GM21825 (cell line): ENCODE results near the gene PLEKHM2.
"Not testable (repeated sequence)": the region's sequence is repeated elsewhere in the genome, so short reads cannot be mapped to it uniquely, and the experiment has no call there.

Source experiments
- ATAC-seq: cut with Tn5 transposase; IDR thresholded peaks from one replicate; pipeline ENCODE4 v1.9.1; 2021; ENCODE audit warnings: mild to moderate bottlenecking, moderate library complexity; ENCODE audit not compliant: unreplicated experiment

The PLEKHM2 gene, protein sequence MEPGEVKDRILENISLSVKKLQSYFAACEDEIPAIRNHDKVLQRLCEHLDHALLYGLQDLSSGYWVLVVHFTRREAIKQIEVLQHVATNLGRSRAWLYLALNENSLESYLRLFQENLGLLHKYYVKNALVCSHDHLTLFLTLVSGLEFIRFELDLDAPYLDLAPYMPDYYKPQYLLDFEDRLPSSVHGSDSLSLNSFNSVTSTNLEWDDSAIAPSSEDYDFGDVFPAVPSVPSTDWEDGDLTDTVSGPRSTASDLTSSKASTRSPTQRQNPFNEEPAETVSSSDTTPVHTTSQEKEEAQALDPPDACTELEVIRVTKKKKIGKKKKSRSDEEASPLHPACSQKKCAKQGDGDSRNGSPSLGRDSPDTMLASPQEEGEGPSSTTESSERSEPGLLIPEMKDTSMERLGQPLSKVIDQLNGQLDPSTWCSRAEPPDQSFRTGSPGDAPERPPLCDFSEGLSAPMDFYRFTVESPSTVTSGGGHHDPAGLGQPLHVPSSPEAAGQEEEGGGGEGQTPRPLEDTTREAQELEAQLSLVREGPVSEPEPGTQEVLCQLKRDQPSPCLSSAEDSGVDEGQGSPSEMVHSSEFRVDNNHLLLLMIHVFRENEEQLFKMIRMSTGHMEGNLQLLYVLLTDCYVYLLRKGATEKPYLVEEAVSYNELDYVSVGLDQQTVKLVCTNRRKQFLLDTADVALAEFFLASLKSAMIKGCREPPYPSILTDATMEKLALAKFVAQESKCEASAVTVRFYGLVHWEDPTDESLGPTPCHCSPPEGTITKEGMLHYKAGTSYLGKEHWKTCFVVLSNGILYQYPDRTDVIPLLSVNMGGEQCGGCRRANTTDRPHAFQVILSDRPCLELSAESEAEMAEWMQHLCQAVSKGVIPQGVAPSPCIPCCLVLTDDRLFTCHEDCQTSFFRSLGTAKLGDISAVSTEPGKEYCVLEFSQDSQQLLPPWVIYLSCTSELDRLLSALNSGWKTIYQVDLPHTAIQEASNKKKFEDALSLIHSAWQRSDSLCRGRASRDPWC

DNA sequence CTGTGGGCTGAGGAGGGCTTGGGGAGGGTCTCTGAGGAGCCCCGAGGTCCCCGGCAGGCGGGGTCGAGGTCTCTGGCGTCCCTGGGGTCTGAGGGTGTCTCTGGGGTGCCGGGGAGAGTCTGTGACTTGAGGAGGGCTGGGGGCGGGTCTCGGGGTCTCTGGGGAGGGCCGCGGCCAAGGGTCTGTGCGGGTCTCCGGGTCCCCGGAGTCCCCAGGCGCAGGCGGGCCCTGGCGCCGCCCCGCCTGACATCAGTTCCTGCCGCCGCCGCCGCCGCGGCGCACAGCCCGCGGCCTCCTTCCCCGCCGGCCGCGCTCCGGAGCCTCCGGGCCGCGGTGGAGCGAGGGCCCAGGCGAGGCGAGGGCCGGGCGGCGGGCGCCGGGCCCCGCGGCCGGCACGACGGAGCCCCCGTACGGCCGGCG lies at the start of gene PLEKHM2:
Gene PLEKHM2, plus strand, starts transcription at position 279 of the 420 bp plus-strand sequence. CDS start 239 bp downstream, outside the sequence.
- no peak for ATAC-seq

DNA sequence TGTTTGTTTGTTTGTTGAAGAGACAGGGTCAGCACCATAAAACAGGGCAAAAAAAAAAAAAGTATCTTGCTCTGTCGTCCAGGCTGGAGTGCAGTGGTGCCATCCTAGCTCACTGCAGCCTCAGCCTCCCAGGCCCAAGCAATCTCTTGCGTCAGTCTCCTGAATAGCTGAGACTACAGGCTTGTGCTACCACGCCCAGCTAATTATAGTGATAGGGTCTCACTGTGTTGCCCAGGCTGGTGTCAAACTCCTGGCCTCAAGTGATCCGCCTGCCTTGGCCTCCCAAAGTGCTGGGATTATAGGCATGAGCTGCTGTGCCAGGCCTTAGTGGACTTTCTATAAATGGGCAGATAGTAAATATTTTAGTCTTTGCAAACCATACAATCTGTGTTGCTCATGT lies 47.7 kb upstream of the PLEKHM2 start:
- ATAC-seq, result no peak

DNA sequence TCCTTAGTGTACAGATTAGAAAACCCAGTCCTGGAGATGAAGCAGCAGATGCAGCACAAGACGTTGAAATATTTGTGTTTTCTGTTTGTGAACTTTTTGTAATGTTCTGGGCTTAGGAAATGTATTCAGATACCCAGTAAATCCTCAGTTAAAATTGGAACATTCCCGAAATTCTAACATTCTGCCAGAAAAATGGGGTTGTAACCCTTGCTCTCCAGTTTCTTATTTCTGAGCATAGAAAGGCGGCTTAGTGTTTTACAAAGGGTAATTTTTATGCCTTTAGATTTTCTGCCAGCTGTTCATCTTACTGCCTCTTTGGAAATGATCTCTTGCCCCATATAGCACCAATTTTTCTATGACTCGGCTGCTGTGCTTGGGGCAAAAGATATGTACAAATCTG lies 46.3 kb upstream of the PLEKHM2 start:
- no peak for ATAC-seq

GRCh38 chr1:15639262-15639661 lies 44.9 kb upstream of the PLEKHM2 start:
- no peak for ATAC-seq

- no peak for ATAC-seq
These were observed 44.2 kb upstream of the PLEKHM2 start for GRCh38 chr1:15639931-15640330.

DNA sequence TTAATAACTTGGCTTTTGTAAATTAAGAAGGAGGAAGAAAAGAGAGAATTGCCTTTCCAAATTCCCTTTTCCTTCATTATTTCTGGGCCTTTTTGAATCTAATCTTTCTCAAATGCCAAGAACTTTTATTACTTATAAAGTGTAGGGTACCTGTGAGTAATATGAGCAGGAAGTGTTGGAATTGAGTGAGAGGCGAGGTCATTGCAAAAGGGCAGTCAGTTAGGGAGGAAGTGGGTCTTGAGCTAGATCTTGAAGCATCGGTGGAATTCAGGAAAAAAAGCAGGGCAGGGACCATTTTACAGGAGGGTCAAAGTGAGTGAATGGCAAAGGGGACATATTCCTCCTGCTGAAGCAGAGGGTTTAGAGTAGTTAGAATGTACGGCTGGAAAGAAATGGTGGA lies 43.5 kb upstream of the PLEKHM2 start:
- ATAC-seq, result no peak

DNA sequence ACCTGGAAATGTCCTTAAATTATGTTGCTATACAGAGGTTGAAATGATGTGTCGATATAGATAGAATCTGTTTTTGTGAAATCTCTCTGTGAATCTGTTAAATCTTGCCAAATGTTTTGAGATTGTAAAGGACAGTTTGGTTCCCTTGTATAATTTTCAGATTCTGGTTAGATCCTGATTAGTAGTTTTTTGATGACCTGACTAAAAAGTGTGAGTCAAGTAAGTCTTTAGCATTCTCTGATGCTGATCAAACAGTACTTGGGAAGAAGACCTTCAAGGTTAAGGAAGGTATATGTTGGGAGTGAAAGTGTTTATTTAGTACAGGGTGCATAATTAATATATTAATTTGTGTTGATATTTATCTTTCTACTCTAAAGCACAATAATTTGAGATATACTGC lies 34.2 kb upstream of the PLEKHM2 start:
- ATAC-seq, result no peak

DNA sequence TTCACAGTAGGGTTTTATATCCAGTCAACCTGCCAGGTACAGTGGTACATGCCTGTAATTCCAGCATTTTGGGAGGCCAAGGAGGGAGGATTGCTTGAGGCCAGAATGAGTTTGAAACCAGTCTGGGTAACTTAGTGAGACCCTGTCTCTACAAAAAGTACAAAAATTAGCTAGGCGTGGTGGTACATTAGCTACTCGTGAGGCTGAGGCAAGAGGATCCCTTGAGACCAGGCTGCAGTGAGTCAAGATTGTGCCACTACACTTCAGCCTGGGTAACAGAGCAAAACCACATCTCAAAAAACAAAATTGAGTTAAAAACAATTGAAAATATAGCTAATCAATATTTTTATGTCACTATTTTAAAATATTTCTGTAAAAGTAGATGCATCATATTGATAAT lies 33.7 kb upstream of the PLEKHM2 start:
- no peak for ATAC-seq

DNA sequence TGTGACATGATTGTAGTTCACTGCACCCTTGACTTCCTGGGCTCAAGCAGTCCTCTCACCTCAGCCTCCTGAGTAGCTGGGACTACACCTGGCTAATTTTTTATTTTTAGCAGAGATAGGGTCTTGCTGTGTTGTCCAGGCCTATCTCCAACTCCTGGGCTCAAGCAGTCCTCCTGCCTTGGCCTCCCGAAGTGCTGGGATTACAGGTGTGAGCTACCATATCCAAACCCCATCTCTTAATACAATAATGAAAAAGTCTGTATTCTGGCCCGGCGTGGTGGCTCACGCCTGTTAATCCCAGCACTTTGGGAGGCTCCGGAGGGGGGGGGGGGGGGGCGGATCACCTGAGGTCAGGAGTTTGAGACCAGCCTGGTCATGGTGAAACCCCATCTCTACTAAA lies 32.0 kb upstream of the PLEKHM2 start:
- not testable (repeated sequence) for ATAC-seq

- ATAC-seq, result no peak
These were observed 29.9 kb upstream of the PLEKHM2 start for GRCh38 chr1:15654091-15654690.

GRCh38 chr1:15656464-15656863 lies 27.7 kb upstream of the PLEKHM2 start:
- no peak for ATAC-seq

GRCh38 chr1:15657021-15657420 lies 27.1 kb upstream of the PLEKHM2 start:
- ATAC-seq, result no peak

GRCh38 chr1:15660151-15660550 lies 24.0 kb upstream of the PLEKHM2 start:
- ATAC-seq, result no peak

GRCh38 chr1:15662477-15662876 lies 21.6 kb upstream of the PLEKHM2 start:
- ATAC-seq, result no peak

GRCh38 chr1:15663925-15664324 lies 20.2 kb upstream of the PLEKHM2 start:
- ATAC-seq, result no peak

GRCh38 chr1:15667362-15667761 lies 16.8 kb upstream of the PLEKHM2 start:
- ATAC-seq, result no peak

DNA sequence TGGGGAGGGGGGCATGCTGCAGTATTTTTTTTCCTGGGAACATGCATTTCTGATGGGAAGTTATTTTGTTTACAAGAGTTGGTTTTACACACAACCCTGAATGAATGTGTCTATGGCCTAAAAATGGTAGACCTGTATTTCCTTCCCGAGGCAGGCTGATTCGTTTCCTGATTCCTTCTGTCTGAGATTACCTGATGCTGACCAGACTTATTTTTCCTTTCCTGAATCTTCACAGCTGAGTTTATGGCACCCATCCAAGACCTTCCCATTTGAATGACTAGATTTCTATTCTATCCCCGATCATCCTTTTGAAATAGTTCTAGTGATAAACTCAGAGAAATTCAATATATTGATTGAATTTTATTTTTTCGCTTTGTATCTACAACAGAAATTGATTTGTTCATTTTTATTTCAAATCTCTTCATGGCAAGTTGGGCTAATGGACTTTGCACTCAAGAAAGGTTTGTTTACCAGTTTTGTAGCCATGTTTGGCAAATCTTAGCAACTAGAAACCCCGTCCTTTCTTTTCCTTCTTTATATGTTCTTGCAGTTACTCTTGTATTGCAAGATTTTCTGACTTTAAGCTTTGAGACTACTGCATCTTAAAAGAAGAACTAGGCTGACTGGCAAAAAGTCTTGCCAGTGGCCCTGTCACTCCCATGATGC lies 15.9 kb upstream of the PLEKHM2 start:
- no peak for ATAC-seq

GRCh38 chr1:15669074-15669473 lies 15.0 kb upstream of the PLEKHM2 start:
- ATAC-seq, result no peak

- no peak for ATAC-seq
These were observed 14.3 kb upstream of the PLEKHM2 start for GRCh38 chr1:15669864-15670263.

DNA sequence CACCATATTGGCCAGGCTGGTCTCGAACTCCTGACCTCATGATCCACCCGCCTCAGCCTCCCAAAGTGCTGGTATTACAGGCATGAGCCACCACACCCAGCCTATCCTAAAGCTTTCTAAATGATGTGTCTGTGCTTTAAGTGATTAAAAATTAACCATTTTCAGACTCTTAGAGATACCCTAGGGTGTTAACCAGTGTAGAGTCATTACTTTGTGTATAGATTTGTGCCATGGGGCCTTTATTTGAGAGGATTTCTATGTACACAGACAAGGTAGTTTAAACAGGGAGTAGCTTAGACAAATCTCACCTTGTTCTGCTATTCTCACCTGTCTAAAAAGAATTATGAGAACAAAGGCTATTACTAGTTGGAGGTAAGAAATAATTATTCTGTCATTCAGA lies 12.7 kb upstream of the PLEKHM2 start:
- no peak for ATAC-seq
